Measurements from ENCODE around the gene PRKCA.

The PRKCA gene

DNA sequence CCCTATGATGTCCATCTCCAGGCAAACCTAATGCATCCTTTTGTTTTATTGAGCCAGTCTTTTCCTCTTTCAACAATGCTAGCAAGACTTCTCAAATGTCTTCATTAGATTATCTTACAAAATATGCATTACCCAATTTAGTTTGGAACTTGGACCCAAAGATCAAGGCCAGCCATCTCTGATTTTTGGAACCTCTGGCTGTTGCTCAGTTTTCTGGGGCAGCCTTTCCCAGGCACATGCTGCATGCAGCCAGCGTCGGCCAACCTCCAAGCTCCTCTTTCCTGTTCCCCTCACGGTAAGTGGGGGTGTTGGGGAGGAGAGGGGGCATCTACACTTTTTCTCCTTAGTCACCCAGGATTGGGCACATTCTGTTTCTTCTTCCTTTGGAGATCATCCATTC is 189.3 kb downstream of the PRKCA start:
- no peak overlapping the region for H3K27ac ChIP-seq (replicated peaks)
- TF ChIP-seq, protein P1, sequence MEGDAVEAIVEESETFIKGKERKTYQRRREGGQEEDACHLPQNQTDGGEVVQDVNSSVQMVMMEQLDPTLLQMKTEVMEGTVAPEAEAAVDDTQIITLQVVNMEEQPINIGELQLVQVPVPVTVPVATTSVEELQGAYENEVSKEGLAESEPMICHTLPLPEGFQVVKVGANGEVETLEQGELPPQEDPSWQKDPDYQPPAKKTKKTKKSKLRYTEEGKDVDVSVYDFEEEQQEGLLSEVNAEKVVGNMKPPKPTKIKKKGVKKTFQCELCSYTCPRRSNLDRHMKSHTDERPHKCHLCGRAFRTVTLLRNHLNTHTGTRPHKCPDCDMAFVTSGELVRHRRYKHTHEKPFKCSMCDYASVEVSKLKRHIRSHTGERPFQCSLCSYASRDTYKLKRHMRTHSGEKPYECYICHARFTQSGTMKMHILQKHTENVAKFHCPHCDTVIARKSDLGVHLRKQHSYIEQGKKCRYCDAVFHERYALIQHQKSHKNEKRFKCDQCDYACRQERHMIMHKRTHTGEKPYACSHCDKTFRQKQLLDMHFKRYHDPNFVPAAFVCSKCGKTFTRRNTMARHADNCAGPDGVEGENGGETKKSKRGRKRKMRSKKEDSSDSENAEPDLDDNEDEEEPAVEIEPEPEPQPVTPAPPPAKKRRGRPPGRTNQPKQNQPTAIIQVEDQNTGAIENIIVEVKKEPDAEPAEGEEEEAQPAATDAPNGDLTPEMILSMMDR (IDR thresholded peaks at IDR 0.05; ENCODE audit: insufficient read depth, low read length) = no peak
- TF ChIP-seq POLR2AphosphoS5 (IDR thresholded peaks at IDR 0.05; ENCODE audit: low read depth) = no peak
- TF ChIP-seq, protein P2, sequence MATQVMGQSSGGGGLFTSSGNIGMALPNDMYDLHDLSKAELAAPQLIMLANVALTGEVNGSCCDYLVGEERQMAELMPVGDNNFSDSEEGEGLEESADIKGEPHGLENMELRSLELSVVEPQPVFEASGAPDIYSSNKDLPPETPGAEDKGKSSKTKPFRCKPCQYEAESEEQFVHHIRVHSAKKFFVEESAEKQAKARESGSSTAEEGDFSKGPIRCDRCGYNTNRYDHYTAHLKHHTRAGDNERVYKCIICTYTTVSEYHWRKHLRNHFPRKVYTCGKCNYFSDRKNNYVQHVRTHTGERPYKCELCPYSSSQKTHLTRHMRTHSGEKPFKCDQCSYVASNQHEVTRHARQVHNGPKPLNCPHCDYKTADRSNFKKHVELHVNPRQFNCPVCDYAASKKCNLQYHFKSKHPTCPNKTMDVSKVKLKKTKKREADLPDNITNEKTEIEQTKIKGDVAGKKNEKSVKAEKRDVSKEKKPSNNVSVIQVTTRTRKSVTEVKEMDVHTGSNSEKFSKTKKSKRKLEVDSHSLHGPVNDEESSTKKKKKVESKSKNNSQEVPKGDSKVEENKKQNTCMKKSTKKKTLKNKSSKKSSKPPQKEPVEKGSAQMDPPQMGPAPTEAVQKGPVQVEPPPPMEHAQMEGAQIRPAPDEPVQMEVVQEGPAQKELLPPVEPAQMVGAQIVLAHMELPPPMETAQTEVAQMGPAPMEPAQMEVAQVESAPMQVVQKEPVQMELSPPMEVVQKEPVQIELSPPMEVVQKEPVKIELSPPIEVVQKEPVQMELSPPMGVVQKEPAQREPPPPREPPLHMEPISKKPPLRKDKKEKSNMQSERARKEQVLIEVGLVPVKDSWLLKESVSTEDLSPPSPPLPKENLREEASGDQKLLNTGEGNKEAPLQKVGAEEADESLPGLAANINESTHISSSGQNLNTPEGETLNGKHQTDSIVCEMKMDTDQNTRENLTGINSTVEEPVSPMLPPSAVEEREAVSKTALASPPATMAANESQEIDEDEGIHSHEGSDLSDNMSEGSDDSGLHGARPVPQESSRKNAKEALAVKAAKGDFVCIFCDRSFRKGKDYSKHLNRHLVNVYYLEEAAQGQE (IDR thresholded peaks at IDR 0.05; ENCODE audit: insufficient replicate concordance, low read depth) = no peak
- TF ChIP-seq SPI1 (IDR thresholded peaks at IDR 0.05; ENCODE audit: borderline replicate concordance, low read depth) = no peak
- TF ChIP-seq GABPA (IDR thresholded peaks at IDR 0.05; ENCODE audit: low read depth) = no peak
- H3K4me3 ChIP-seq (replicated peaks; ENCODE audit: insufficient read depth, low read length) = no peak overlapping the region
- no peaks in the 10 kb centered on the region for H3K27me3 ChIP-seq (ENCODE audit: insufficient read depth, poor library complexity, severe bottlenecking)
- no peak for DNase-seq (ENCODE audit: low read depth in 1 of 2, low spot score in 1 of 2)

DNA sequence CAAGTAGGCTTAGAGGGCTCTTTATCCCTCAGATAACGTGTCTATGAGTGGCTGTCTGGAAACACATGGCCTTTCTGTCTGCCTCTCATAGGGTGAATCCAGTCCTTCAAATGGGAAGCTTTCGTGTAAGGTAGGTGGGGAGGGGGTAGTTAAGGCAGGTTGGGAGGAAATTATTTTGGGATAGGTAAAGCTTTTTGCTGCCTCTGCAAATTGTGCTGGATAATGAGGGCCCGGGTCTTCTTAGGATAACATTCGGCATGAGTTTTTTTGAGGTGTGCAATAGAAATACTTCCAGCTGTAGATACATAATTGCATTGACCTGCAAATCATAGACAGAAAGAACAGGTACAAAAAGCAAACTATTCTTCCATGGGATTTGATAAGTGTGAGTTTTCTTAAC is 189.7 kb downstream of the PRKCA start:
- TF ChIP-seq GABPA (IDR thresholded peaks at IDR 0.05; ENCODE audit: low read depth) (no peak), POLR2AphosphoS5 (IDR thresholded peaks at IDR 0.05; ENCODE audit: low read depth) (no peak)
- TF ChIP-seq, protein P2 (IDR thresholded peaks at IDR 0.05; ENCODE audit: insufficient replicate concordance, low read depth) = no peak
- no peak overlapping the region for H3K27ac ChIP-seq (replicated peaks)
- no peaks in the 10 kb centered on the region for H3K27me3 ChIP-seq (ENCODE audit: insufficient read depth, poor library complexity, severe bottlenecking)
- DNase-seq (ENCODE audit: low read depth in 1 of 2, low spot score in 1 of 2) = no peak
- H3K4me3 ChIP-seq (replicated peaks; ENCODE audit: insufficient read depth, low read length) = no peak overlapping the region

DNA sequence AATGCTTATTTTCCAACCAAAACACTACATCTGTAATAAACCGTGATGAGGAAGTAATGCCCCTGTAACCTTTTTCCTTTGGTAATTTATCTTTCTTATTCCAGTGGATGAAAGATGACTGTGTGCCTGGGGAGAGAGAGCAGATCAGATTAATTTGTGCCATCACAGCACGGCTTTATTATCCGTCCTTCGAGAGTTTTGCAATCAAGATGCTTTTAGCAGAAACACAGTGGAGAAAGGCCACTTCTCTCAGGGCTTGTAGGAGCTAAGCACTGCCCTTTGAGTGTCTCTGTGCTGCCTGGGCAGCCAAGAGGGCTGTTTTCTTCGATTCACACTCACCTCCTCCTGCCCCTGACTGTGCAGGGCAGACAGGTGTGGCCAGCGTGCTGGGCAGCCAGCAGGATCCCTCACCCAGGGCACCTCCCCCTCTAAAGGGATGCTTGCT is 190.2 kb downstream of the PRKCA start:
- Histone ChIP-seq H3K27me3 (ENCODE audit: insufficient read depth, poor library complexity, severe bottlenecking) (no peaks in the 10 kb centered on the region), H3K27ac (replicated peaks) (peak overlapping the region; percentile 26; the same call in 1 of the 2 replicates), H3K4me3 (replicated peaks; ENCODE audit: insufficient read depth, low read length) (no peak overlapping the region)
- TF ChIP-seq SPI1 (IDR thresholded peaks at IDR 0.05; ENCODE audit: borderline replicate concordance, low read depth) (no peak), POLR2AphosphoS5 (IDR thresholded peaks at IDR 0.05; ENCODE audit: low read depth) (no peak), GABPA (IDR thresholded peaks at IDR 0.05; ENCODE audit: low read depth) (no peak)
- TF ChIP-seq, protein P2 (IDR thresholded peaks at IDR 0.05; ENCODE audit: insufficient replicate concordance, low read depth) = no peak
- TF ChIP-seq, protein P1 (IDR thresholded peaks at IDR 0.05; ENCODE audit: insufficient read depth, low read length) = no peak
- DNase-seq (ENCODE audit: low read depth in 1 of 2, low spot score in 1 of 2) = no peak

Data from HL-60 (cell line).